ENCODE measurements around the gene KIF11. TPM values are rescaled to one million over a fixed set of nuclear protein-coding genes. Genes with fewer than 3 reads are reported as not detected.

KIF11 gene
- total and polyA plus RNA-seq, 9 of the 15 experiments (the other 6 are each of a cell fraction or from before 2014, with no cell fraction given), result 11.3 to 54.4 (median 29.2) TPM

DNA sequence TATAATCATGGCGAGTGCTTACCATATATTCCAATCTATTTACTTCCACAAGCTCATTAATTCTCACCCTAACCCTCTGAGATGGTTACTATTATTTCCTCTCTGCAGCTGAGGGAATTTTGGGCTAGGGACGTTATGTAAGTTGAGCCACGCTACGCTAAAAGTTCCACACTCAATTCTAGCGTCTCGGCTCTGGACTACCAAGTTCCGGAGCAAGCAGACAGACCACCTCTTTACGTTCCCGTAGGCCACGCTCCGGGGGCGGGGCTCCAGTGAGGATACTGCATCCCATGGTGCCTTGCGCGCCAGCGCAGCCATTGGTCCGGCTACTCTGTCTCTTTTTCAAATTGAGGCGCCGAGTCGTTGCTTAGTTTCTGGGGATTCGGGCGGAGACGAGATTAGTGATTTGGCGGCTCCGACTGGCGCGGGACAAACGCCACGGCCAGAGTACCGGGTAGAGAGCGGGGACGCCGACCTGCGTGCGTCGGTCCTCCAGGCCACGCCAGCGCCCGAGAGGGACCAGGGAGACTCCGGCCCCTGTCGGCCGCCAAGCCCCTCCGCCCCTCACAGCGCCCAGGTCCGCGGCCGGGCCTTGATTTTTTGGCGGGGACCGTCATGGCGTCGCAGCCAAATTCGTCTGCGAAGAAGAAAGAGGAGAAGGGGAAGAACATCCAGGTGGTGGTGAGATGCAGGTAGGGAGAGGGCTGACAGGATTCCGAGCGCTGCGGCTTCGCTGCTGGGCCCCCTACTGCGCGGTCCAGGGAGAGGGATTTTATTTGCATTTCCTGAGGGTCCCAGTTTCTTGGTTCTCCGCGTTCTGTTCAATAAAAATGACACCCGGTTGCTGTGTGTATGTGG is at the start of gene KIF11 (continued):
- TF ChIP-seq EP300 (IDR thresholded peaks at IDR 0.05; ENCODE audit: low read length) (peak; percentile 8; the same call in 1 of the 2 replicates), POLR2AphosphoS2 (IDR thresholded peaks at IDR 0.05; ENCODE audit: low read length) (peak; percentile 66; the same call in 1 of the 2 replicates), POLR2H (tag; IDR thresholded peaks at IDR 0.05; ENCODE audit: low read depth) (peak; percentile 89), HOXB6 (CRISPR knock-in tag; IDR thresholded peaks at IDR 0.05; ENCODE audit: borderline replicate concordance) (no peak), ZNF184 (CRISPR knock-in tag; IDR thresholded peaks at IDR 0.05) (no peak), ZNF41 (CRISPR knock-in tag; conservative IDR thresholded peaks at IDR 0.05) (no peak), NFIC (IDR thresholded peaks at IDR 0.05) (no peak), ZBTB7A (IDR thresholded peaks at IDR 0.05; ENCODE audit: borderline replicate concordance, control insufficient read depth, low read depth, low read length) (peak; percentile 70), FOXK2 (conservative IDR thresholded peaks at IDR 0.05 in 1 of 2, IDR thresholded peaks at IDR 0.05 in 1 of 2; ENCODE audit: low read depth in 2 of 2) (no peak), ZNF707 (CRISPR knock-in tag; conservative IDR thresholded peaks at IDR 0.05) (no peak), ZNF263 (CRISPR knock-in tag; IDR thresholded peaks at IDR 0.05; ENCODE audit: borderline replicate concordance) (no peak), ZNF143 (CRISPR knock-in tag; IDR thresholded peaks at IDR 0.05) (peak; percentile 81), ZNF277 (CRISPR knock-in tag; IDR thresholded peaks at IDR 0.05; ENCODE audit: borderline replicate concordance) (no peak), BDP1 (IDR thresholded peaks at IDR 0.05; ENCODE audit: insufficient read depth, insufficient read length) (no peak), POLR2G (IDR thresholded peaks at IDR 0.05; ENCODE audit: low read depth, low read length) (peak; percentile 95), ZC3H4 (CRISPR knock-in tag; IDR thresholded peaks at IDR 0.05; ENCODE audit: borderline replicate concordance) (no peak), ZNF23 (CRISPR knock-in tag; IDR thresholded peaks at IDR 0.05) (no peak), FOXP1 (CRISPR knock-in tag; IDR thresholded peaks at IDR 0.05) (0 out of 2 replicates have a peak, but pooled peaks have one; percentile 32)
- TF ChIP-seq, protein P1, sequence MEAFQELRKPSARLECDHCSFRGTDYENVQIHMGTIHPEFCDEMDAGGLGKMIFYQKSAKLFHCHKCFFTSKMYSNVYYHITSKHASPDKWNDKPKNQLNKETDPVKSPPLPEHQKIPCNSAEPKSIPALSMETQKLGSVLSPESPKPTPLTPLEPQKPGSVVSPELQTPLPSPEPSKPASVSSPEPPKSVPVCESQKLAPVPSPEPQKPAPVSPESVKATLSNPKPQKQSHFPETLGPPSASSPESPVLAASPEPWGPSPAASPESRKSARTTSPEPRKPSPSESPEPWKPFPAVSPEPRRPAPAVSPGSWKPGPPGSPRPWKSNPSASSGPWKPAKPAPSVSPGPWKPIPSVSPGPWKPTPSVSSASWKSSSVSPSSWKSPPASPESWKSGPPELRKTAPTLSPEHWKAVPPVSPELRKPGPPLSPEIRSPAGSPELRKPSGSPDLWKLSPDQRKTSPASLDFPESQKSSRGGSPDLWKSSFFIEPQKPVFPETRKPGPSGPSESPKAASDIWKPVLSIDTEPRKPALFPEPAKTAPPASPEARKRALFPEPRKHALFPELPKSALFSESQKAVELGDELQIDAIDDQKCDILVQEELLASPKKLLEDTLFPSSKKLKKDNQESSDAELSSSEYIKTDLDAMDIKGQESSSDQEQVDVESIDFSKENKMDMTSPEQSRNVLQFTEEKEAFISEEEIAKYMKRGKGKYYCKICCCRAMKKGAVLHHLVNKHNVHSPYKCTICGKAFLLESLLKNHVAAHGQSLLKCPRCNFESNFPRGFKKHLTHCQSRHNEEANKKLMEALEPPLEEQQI (IDR thresholded peaks at IDR 0.05), result no peak; the same call in 1 of the 2 replicates
- TF ChIP-seq, protein P2, sequence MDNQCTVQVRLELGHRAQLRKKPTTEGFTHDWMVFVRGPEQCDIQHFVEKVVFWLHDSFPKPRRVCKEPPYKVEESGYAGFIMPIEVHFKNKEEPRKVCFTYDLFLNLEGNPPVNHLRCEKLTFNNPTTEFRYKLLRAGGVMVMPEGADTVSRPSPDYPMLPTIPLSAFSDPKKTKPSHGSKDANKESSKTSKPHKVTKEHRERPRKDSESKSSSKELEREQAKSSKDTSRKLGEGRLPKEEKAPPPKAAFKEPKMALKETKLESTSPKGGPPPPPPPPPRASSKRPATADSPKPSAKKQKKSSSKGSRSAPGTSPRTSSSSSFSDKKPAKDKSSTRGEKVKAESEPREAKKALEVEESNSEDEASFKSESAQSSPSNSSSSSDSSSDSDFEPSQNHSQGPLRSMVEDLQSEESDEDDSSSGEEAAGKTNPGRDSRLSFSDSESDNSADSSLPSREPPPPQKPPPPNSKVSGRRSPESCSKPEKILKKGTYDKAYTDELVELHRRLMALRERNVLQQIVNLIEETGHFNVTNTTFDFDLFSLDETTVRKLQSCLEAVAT (IDR thresholded peaks at IDR 0.05), result no peak; a peak in 1 of 4 replicates
- TF ChIP-seq, protein P3, sequence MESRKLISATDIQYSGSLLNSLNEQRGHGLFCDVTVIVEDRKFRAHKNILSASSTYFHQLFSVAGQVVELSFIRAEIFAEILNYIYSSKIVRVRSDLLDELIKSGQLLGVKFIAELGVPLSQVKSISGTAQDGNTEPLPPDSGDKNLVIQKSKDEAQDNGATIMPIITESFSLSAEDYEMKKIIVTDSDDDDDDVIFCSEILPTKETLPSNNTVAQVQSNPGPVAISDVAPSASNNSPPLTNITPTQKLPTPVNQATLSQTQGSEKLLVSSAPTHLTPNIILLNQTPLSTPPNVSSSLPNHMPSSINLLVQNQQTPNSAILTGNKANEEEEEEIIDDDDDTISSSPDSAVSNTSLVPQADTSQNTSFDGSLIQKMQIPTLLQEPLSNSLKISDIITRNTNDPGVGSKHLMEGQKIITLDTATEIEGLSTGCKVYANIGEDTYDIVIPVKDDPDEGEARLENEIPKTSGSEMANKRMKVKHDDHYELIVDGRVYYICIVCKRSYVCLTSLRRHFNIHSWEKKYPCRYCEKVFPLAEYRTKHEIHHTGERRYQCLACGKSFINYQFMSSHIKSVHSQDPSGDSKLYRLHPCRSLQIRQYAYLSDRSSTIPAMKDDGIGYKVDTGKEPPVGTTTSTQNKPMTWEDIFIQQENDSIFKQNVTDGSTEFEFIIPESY (CRISPR knock-in tag; IDR thresholded peaks at IDR 0.05), result no peak

All from K562 (cell line).